Mucosa of gallbladder (tissue), 1 donor: Measurements from ENCODE around the gene SSBP2. TPM values are rescaled to one million over a fixed set of nuclear protein-coding genes. Genes with fewer than 3 reads are reported as not detected.

Experiments
- DNase-seq: peaks from one replicate; pipeline ENCODE4 v3.0.0-alpha.2; 2020; ENCODE audit warnings: low spot score
- total RNA-seq: library from RNA; stranded (reverse); gene quantifications from one replicate; pipeline ENCODE4 v1.2.1, GENCODE V29; 2021
- donor health status: DM: no; HTN: no; CAD: no.

SSBP2 gene
- total RNA-seq, 1 donor from 2014 or later: 67.5 TPM

- no peak for DNase-seq
Observed at GRCh38 chr5:81393430-81393782, 357.5 kb downstream of the SSBP2 start.

GRCh38 chr5:81389025-81389424 lies 361.9 kb downstream of the SSBP2 start:
- DNase-seq: no peak

GRCh38 chr5:81388169-81388568 lies 362.7 kb downstream of the SSBP2 start:
- no peak for DNase-seq

DNA sequence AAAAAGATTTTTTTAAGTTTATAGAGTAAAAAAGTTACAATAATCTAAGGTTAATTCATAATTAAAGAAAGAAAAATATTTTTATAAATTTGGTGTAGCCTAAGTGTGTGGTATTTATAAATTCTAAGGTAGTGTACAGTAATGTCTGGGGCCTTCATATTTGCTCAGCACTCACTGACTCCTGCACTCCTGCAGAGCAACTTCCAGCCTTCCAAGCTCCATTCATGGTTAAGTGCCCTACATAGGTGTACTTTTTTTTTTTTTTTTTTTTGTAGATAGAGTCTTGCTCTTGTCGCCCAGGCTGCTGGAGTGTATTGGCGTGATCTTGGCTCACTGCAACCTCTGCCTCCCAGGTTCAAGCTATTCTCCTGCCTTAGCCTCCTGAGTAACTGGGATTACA lies 367.0 kb downstream of the SSBP2 start:
- no peak for DNase-seq

GRCh38 chr5:81371354-81371876 lies 379.5 kb downstream of the SSBP2 start:
- DNase-seq: no peak

DNA sequence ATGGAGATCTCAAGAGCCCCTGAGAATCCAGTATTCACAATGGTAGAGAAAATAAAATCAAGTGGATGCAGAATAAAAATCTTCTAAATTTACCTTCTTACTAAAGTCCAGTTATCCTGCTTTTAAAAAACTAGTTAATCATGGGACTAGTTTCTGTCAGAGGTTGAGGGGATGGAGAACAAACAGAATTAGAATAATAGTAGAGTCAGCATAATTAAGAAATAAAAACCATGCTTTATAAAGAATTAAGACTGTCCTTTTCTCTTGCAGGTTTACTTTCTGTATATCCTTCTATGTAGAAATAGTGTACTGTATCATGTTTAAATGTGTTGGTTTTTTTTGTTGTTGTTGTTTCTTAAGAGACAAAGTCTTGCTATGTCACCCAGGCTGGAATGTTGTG lies 380.0 kb downstream of the SSBP2 start:
- DNase-seq: no peak

- no peak for DNase-seq
Observed at GRCh38 chr5:81365541-81365940, 385.4 kb downstream of the SSBP2 start.

DNA sequence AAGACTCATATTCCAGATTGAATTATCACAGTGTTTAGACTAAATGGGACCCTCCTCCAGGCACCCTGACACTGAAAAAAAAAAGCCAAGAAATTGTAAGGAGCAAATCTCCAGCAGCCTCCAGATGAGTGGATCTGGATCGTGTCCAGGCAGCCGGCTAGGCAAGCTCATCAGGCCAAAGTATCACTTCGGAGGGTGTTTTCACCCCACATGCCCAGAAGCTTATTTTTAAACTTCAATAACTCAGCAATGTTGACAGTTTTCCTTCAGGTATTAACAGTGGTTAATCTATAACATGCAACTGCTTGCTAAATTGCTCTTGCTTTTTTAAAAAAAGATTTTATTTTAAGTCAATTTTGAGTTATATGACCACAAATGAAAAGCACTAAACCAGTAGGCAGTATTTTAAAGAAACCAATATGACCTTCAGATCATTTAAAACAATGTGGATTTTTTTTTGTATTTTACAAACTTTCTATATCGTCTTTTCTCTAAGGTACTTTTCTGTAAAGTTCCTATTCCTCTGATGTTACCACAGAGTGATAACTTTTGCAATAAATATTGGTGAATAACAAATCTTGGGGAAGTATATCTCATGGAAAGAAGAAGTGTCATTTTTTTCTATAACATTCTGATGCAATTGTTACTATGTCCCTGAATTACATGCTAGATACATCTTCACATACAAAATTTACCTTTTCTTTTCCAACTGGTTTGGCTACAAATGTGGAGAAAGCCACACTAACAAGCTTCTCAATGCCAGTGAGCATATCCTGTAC lies 387.6 kb downstream of the SSBP2 start:
- DNase-seq: peak; percentile 62

Other genes with a start within 250 kb of the SSBP2 start
- 7.6 TPM for gene ATG10, start 220.9 kb upstream of the SSBP2 start, total RNA-seq